GM12801 (cell line): ENCODE data around the gene ST6GALNAC6.

Experiments
- TF ChIP-seq, protein P1 (sequence below): IDR thresholded peaks from one replicate; pipeline ENCODE4 v1.5.1; 2011; ENCODE audit warnings: control low read depth; ENCODE audit not compliant: insufficient read length; ENCODE audit errors: extremely low read depth

ST6GALNAC6 gene

GRCh38 chr9:127943011-127943662 is 43.7 kb upstream of the ST6GALNAC6 start:
- TF ChIP-seq, protein P1, sequence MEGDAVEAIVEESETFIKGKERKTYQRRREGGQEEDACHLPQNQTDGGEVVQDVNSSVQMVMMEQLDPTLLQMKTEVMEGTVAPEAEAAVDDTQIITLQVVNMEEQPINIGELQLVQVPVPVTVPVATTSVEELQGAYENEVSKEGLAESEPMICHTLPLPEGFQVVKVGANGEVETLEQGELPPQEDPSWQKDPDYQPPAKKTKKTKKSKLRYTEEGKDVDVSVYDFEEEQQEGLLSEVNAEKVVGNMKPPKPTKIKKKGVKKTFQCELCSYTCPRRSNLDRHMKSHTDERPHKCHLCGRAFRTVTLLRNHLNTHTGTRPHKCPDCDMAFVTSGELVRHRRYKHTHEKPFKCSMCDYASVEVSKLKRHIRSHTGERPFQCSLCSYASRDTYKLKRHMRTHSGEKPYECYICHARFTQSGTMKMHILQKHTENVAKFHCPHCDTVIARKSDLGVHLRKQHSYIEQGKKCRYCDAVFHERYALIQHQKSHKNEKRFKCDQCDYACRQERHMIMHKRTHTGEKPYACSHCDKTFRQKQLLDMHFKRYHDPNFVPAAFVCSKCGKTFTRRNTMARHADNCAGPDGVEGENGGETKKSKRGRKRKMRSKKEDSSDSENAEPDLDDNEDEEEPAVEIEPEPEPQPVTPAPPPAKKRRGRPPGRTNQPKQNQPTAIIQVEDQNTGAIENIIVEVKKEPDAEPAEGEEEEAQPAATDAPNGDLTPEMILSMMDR, result no peak

- TF ChIP-seq, protein P1, result no peak
These were observed 43.0 kb upstream of the ST6GALNAC6 start for GRCh38 chr9:127942216-127943010.

- TF ChIP-seq, protein P1, result no peak
These were observed 42.5 kb upstream of the ST6GALNAC6 start for GRCh38 chr9:127941961-127942215.

GRCh38 chr9:127941062-127941960 is 41.9 kb upstream of the ST6GALNAC6 start:
- TF ChIP-seq, protein P1, result no peak

DNA sequence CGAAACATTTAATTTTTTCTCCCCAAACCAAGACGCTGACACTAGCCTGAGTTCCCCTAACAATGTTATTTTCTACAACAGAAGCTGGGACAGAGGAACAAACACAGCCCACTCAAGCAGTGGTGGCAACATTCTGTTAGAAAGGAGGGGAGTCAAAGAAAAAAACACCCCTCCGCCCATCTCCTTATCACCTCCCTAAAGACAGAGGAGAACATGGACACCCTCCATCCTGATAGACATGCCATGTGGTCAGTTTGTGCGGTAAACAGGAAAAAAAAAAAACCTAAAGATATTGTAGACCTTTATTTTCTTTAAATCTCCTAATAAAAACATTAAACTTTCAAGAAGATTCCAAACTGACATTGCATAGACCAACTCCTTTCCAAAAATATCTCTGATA is 41.2 kb upstream of the ST6GALNAC6 start:
- TF ChIP-seq, protein P1, result no peak

DNA sequence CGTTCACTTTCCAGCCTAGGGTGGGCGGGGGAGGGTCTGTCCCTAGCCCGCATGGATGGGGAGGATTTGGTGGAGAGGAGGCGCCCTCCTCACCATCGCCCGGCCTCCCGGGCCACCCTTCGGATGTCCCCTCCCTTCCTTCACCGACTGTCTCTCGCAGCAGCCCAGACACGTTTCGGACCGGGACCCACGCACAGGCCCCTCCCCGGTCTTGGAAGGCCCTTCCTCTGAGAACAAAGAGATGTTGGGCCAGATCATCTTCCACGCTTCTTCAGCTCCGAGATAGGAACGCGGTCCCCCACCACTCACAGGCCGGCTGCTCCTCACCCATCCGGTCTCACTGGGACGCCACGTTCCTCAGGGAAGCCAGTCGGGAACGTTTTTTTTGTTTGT is 38.9 kb upstream of the ST6GALNAC6 start:
- TF ChIP-seq, protein P1, result no peak
